Measurements from ENCODE around the gene TCP10L.

The TCP10L gene

GRCh38 chr21:32593690-32594089 is 8.4 kb upstream of the TCP10L start:
- Histone ChIP-seq H3K36me3 (ENCODE audit: insufficient read depth, low read length) (no peaks in the 10 kb centered on the region), H3K4me3 (no peak overlapping the region), H3K27ac (no peak overlapping the region), H3K9ac (ENCODE audit: insufficient read length) (no peak overlapping the region), H3K9me3 (ENCODE audit: low read depth, low read length) (no peaks in the 10 kb centered on the region)
- TF ChIP-seq EZH2 (IDR thresholded peaks at IDR 0.05), result no peak
- no peak for TF ChIP-seq FOXP2 (optimal IDR thresholded peaks at IDR 0.05; ENCODE audit: control extremely low read depth, extremely low read length, insufficient read depth)
- no peak for TF ChIP-seq POLR2AphosphoS5 (IDR thresholded peaks at IDR 0.05; ENCODE audit: borderline replicate concordance, low read depth, low read length)
- no peak for DNase-seq (ENCODE audit: low read depth, low spot score)

GRCh38 chr21:32592929-32593502 is 7.7 kb upstream of the TCP10L start:
- Histone ChIP-seq H3K9ac (ENCODE audit: insufficient read length) (no peak overlapping the region), H3K9me3 (ENCODE audit: low read depth, low read length) (no peaks in the 10 kb centered on the region), H3K27ac (no peak overlapping the region), H3K4me3 (no peak overlapping the region), H3K36me3 (ENCODE audit: insufficient read depth, low read length) (no peaks in the 10 kb centered on the region)
- TF ChIP-seq POLR2AphosphoS5 (IDR thresholded peaks at IDR 0.05; ENCODE audit: borderline replicate concordance, low read depth, low read length), result no peak
- no peak for TF ChIP-seq FOXP2 (optimal IDR thresholded peaks at IDR 0.05; ENCODE audit: control extremely low read depth, extremely low read length, insufficient read depth)
- TF ChIP-seq EZH2 (IDR thresholded peaks at IDR 0.05), result no peak
- no peak for DNase-seq (ENCODE audit: low read depth, low spot score)

- no peak for DNase-seq (ENCODE audit: low read depth, low spot score)
- TF ChIP-seq POLR2AphosphoS5 (IDR thresholded peaks at IDR 0.05; ENCODE audit: borderline replicate concordance, low read depth, low read length) (no peak), EZH2 (IDR thresholded peaks at IDR 0.05) (no peak), FOXP2 (optimal IDR thresholded peaks at IDR 0.05; ENCODE audit: control extremely low read depth, extremely low read length, insufficient read depth) (no peak)
- H3K4me3 ChIP-seq, result no peak overlapping the region
- no peak overlapping the region for H3K9ac ChIP-seq (ENCODE audit: insufficient read length)
- no peak overlapping the region for H3K27ac ChIP-seq
- H3K36me3 ChIP-seq (ENCODE audit: insufficient read depth, low read length), result no peaks in the 10 kb centered on the region
- no peaks in the 10 kb centered on the region for H3K9me3 ChIP-seq (ENCODE audit: low read depth, low read length)
Observed at GRCh38 chr21:32590130-32590529, 4.8 kb upstream of the TCP10L start.

GRCh38 chr21:32587651-32588050 is 2.3 kb upstream of the TCP10L start:
- H3K27ac ChIP-seq, result no peak overlapping the region
- H3K4me3 ChIP-seq, result no peak overlapping the region
- no peaks in the 10 kb centered on the region for H3K36me3 ChIP-seq (ENCODE audit: insufficient read depth, low read length)
- H3K9me3 ChIP-seq (ENCODE audit: low read depth, low read length), result no peaks in the 10 kb centered on the region
- TF ChIP-seq FOXP2 (optimal IDR thresholded peaks at IDR 0.05; ENCODE audit: control extremely low read depth, extremely low read length, insufficient read depth) (no peak), EZH2 (IDR thresholded peaks at IDR 0.05) (no peak), POLR2AphosphoS5 (IDR thresholded peaks at IDR 0.05; ENCODE audit: borderline replicate concordance, low read depth, low read length) (no peak)
- no peak for DNase-seq (ENCODE audit: low read depth, low spot score)
- no peak overlapping the region for H3K9ac ChIP-seq (ENCODE audit: insufficient read length)

GRCh38 chr21:32587120-32587519 is 1.8 kb upstream of the TCP10L start:
- no peak for TF ChIP-seq POLR2AphosphoS5 (IDR thresholded peaks at IDR 0.05; ENCODE audit: borderline replicate concordance, low read depth, low read length)
- no peak for TF ChIP-seq EZH2 (IDR thresholded peaks at IDR 0.05)
- TF ChIP-seq FOXP2 (optimal IDR thresholded peaks at IDR 0.05; ENCODE audit: control extremely low read depth, extremely low read length, insufficient read depth), result no peak
- no peak for DNase-seq (ENCODE audit: low read depth, low spot score)
- H3K36me3 ChIP-seq (ENCODE audit: insufficient read depth, low read length), result no peaks in the 10 kb centered on the region
- H3K27ac ChIP-seq, result no peak overlapping the region
- no peaks in the 10 kb centered on the region for H3K9me3 ChIP-seq (ENCODE audit: low read depth, low read length)
- H3K9ac ChIP-seq (ENCODE audit: insufficient read length), result no peak overlapping the region
- H3K4me3 ChIP-seq, result no peak overlapping the region

- H3K9me3 ChIP-seq (ENCODE audit: low read depth, low read length), result no peaks in the 10 kb centered on the region
- H3K36me3 ChIP-seq (ENCODE audit: insufficient read depth, low read length), result no peaks in the 10 kb centered on the region
Observed at GRCh38 chr21:32585970-32586369, 647 bp upstream of the TCP10L start.

GRCh38 chr21:32584472-32584871 is 851 bp downstream of the TCP10L start:
- Histone ChIP-seq H3K9ac (ENCODE audit: insufficient read length) (no peak overlapping the region), H3K27ac (no peak overlapping the region), H3K4me3 (no peak overlapping the region), H3K36me3 (ENCODE audit: insufficient read depth, low read length) (no peaks in the 10 kb centered on the region), H3K9me3 (ENCODE audit: low read depth, low read length) (no peaks in the 10 kb centered on the region)
- no peak for TF ChIP-seq POLR2AphosphoS5 (IDR thresholded peaks at IDR 0.05; ENCODE audit: borderline replicate concordance, low read depth, low read length)
- no peak for TF ChIP-seq FOXP2 (optimal IDR thresholded peaks at IDR 0.05; ENCODE audit: control extremely low read depth, extremely low read length, insufficient read depth)
- TF ChIP-seq EZH2 (IDR thresholded peaks at IDR 0.05), result no peak
- DNase-seq (ENCODE audit: low read depth, low spot score), result no peak

More at GRCh38 chr21:32585970-32586369, 647 bp upstream of the TCP10L start:
- no peak overlapping the region for H3K27ac ChIP-seq
- no peak overlapping the region for H3K4me3 ChIP-seq
- H3K9ac ChIP-seq (ENCODE audit: insufficient read length), result no peak overlapping the region
- TF ChIP-seq POLR2AphosphoS5 (IDR thresholded peaks at IDR 0.05; ENCODE audit: borderline replicate concordance, low read depth, low read length) (no peak), EZH2 (IDR thresholded peaks at IDR 0.05) (no peak), FOXP2 (optimal IDR thresholded peaks at IDR 0.05; ENCODE audit: control extremely low read depth, extremely low read length, insufficient read depth) (no peak)
- DNase-seq (ENCODE audit: low read depth, low spot score), result no peak

- TF ChIP-seq EZH2 (IDR thresholded peaks at IDR 0.05) (no peak), POLR2AphosphoS5 (IDR thresholded peaks at IDR 0.05; ENCODE audit: borderline replicate concordance, low read depth, low read length) (no peak), FOXP2 (optimal IDR thresholded peaks at IDR 0.05; ENCODE audit: control extremely low read depth, extremely low read length, insufficient read depth) (no peak)
- no peak for DNase-seq (ENCODE audit: low read depth, low spot score)
- H3K36me3 ChIP-seq (ENCODE audit: insufficient read depth, low read length), result no peaks in the 10 kb centered on the region
- H3K9me3 ChIP-seq (ENCODE audit: low read depth, low read length), result no peaks in the 10 kb centered on the region
- H3K9ac ChIP-seq (ENCODE audit: insufficient read length), result no peak overlapping the region
- H3K4me3 ChIP-seq, result no peak overlapping the region
- no peak overlapping the region for H3K27ac ChIP-seq
Observed at GRCh38 chr21:32581732-32582131, 3.6 kb downstream of the TCP10L start.

GRCh38 chr21:32580949-32581348 is 4.4 kb downstream of the TCP10L start:
- no peaks in the 10 kb centered on the region for H3K9me3 ChIP-seq (ENCODE audit: low read depth, low read length)
- H3K9ac ChIP-seq (ENCODE audit: insufficient read length), result no peak overlapping the region
- no peak for DNase-seq (ENCODE audit: low read depth, low spot score)
- TF ChIP-seq EZH2 (IDR thresholded peaks at IDR 0.05) (no peak), POLR2AphosphoS5 (IDR thresholded peaks at IDR 0.05; ENCODE audit: borderline replicate concordance, low read depth, low read length) (no peak), FOXP2 (optimal IDR thresholded peaks at IDR 0.05; ENCODE audit: control extremely low read depth, extremely low read length, insufficient read depth) (no peak)
- no peak overlapping the region for H3K27ac ChIP-seq
- no peaks in the 10 kb centered on the region for H3K36me3 ChIP-seq (ENCODE audit: insufficient read depth, low read length)
- no peak overlapping the region for H3K4me3 ChIP-seq

Data from SK-N-MC (cell line).